Dedifferentiated amniotic fluid mesenchymal stem cell (primary cell): Measurements from ENCODE around the gene SATL1.
"Not testable (repeated sequence)": the region's sequence is repeated elsewhere in the genome, so short reads cannot be mapped to it uniquely, and the experiment has no call there.

Experiments used
- DNase-seq: peaks from one replicate; pipeline ENCODE4 v3.0.0-alpha.2; 2016; ENCODE audit errors: extremely low spot score

The SATL1 gene

DNA sequence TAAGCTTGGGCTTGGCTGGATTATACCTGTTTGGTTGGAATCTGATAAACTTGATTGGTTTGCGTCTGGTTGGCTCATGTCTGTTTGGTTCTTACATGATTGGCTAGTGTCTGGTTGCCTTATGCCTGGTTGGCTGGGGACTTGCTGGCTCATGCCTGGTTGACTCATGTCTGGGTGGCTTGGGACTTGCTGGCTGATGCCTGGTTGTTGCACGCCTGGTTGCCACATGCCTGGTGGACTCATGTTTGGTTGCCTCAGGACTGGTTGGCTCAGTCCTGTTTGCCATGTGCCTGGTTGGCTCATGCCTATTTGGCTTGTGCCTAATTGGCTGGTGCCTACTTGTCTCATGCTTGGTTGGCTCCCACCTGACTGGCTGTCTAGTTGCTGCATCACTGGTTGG is 135.4 kb downstream of the SATL1 start:
- no peak for DNase-seq

DNA sequence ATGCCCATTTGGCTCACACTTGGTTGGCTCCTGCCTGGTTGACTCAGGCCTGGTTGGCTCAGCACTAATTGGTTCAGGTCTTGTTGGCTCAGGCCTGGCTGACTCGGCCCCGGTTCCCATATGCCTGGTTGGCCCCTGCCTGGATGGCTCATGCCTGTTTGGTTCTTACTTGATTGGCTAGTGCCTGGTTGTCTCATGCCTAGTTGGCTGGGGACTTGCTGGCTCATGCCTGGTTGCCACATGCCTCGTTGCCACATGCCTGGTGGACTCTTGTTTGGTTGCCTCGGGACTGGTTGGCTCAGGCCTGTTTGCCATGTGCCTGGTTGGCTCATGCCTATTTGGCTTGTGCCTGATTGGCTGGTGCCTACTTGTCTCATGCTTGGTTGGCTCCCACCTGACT is 136.2 kb downstream of the SATL1 start:
- DNase-seq, result no peak

DNA sequence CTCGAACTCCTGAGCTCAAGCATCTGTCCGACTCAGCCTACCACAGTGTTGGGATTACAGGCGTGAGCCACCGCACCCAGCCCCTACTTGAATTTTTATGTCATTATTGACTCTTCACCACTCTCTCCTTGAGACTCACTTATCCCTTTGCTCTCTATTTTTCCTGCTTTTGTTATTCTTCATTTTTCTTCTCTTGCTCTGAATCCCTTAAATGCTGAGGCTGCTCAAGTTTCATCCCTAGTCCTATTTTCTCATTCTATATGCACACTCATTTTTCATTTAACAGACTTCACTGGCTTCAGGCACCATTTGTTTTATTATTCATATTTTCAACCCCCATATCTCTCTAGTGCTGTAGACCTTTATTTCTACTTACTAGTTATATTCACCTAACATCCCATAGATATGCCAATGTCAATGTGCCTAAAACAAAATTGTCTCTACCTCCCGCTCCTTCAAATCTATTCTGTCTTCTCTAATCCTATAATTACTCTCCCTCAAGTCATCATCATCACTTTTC is 154.2 kb downstream of the SATL1 start:
- DNase-seq, result no peak

DNA sequence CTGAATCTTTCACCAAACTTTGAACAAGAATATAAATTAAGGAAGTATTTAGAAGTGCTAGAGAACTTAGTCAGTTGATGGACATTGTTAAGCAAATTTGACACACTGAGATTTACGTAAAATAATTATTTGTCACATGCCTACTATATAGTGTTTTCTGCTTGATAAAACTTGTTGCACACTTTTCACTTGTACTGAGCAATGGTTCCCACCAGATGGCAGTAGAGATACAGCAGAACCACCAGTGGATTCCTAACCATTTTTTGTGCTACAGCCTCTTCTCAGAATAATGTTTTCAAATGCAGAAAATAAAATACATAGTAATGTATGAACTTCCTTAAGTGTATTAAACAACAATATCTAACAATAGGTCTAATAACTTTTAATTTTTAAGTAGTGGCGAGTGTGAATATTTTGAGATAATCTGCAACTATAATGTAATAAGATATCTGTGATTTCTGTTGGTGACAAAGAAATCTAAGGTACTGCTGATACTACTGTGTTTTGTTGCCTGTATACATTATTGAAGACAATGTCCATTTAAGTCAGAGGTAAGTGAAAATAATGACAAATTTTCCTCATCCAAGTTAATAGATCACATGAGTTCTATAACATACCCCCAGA is 158.7 kb downstream of the SATL1 start:
- DNase-seq, result peak; percentile 31

DNA sequence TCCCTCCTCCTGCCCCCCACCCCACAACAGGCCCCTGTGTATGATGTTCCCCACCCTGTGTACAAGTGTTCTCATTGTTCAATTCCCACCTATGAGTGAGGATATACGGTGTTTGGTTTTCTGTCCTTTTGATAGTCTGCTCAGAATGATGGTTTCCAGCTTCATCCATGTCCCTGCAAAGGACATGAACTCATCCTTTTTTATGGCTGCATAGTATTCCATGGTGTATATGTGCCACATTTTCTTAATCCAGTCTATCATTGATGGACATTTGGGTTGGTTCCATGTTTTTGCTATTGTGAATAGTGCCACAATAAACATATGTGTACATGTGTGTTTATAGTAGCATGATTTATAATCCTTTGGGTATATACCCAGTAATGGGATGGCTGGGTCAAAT is 166.3 kb downstream of the SATL1 start:
- DNase-seq, result not testable (repeated sequence)

DNA sequence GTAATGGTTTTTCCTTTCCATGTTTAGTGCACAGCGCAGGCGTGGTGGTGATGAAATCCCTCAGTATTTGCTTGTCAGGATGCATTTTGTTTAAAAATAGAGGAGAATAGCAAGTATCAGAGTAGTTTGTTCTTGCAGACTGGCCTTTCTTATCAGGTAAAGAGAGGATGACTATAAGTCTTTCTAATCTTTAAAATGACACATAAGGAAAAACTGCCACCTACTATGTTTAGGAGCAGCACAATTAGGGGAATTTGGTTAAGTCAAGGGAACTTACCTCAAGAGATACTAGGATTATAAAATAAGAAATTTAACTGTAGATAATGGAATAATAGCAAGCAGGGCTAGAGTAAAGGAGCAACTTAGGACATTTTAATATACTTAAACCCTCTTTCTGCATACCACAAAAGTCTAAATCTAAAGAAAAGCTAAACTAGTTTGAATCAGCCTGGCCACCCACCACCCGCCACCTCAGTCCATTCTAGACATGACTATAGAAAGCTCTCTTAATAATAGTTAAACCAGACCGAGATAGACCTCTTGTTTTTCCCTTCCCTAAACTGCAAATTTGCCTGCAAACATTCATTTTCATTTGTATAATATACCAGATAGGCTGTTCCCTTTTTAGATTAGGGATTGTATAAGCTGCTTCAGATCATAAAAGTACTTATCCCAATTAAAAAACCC is 177.9 kb downstream of the SATL1 start:
- no peak for DNase-seq

DNA sequence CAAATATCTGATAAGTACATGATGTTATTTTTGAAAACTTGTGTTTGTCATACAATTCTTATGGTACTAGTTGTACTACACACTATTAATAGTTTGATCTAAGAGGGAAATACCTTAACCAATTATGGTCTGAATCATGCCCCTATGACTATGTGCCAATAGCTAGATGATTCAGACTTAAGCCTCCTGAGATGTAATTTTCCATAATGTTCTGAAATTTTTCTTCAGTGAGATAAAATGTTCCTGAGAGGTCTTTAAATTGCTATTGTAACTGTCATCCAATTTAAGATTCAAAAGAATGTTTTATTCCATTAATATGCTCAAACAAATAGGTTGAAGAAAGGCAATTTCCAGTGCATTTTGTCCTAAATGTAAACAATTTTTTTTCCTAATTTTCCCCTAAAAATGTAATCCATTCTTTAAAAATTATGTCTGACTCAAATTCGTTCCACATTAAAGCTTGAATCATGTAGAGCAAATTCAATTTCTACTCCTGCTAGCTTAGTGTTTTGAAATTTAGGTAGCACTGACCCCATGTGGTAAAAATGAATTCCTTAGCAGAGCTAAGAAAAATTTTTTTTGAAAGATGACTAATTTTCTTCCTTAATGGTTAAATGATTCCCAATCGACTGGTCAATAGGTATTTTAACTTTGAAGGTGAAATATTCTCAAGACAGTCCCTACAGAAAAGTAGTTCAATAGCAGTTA is 190.8 kb downstream of the SATL1 start:
- peak; percentile 58 for DNase-seq

DNA sequence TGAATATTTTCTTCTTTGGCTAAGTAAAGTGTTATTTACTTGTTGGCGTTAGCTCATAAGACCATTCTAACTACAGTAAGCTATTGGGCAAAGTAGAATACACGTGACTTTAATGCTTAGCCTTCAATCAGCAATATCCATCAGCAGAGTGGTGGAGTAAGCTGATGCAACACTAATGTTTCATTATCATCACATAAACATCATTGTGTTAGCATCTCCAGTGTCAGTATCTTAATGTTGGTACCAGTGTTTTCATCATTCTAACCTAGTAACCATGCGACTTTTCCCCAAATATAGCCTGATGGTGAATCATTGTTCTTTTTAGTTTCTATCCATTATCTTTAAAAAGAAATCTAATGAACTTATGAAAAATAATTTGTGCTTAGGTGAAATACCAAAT is 191.4 kb downstream of the SATL1 start:
- DNase-seq, result no peak

DNA sequence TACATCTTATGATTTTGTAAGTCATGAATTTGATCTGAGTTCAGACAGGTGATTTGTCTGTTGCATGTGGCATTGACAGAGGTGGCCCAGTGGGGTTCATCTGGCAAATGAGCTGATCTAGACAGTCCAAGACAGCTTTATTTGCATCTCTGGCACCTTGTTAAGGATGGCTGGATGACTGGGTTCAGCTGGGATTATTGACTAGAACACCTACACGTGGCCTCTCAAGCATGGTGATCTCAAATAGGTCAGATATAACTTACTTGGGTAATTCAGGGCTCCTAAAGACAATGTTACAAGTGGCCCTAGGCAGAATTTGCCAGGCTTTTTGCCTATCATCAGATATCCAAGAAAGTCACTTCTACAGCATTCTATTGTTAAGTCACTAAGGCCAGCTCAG is 192.0 kb downstream of the SATL1 start:
- DNase-seq, result no peak
